AG04450 (cell line): ENCODE results near the gene ATP4A. TPM values are rescaled to one million over a fixed set of nuclear protein-coding genes. Genes with fewer than 3 reads are reported as not detected.

Experiments
- CTCF ChIA-PET: fragments of 300-600, 350-600 bp; formaldehyde crosslinking; extraction: SDS; loops from one replicate; lab custom pipeline; 2022; ENCODE audit warnings: antibody characterized with exemption, inconsistent platforms; lab: Charles Lee
- POLR2A ChIA-PET: fragments of 350-600 bp; formaldehyde crosslinking; extraction: SDS; loops from one replicate; lab custom pipeline; 2021; ENCODE audit warnings: antibody characterized with exemption, inconsistent platforms; lab: Yijun Ruan, JAX
- DNase-seq: peaks from one replicate; pipeline ENCODE4 v3.0.0-alpha.2; 2011; ENCODE audit warnings: low read depth, low spot score
- H3K27ac ChIP-seq: one replicate; pipeline ENCODE4 v1.5.1; 2012; ENCODE audit warnings: low read depth, low read length, control low read depth
- H3K27me3 ChIP-seq: one replicate; pipeline ENCODE4 v1.6.0; 2012; ENCODE audit warnings: low read length; ENCODE audit not compliant: control insufficient read depth, insufficient read depth
- H3K4me3 ChIP-seq: 2 replicates; pipeline ENCODE4 v1.5.1; 2011; ENCODE audit warnings: mild to moderate bottlenecking, low read depth, low read length, control low read depth
- H3K9me3 ChIP-seq: 2 replicates; pipeline ENCODE4 v1.5.1; 2012; ENCODE audit warnings: low read length; ENCODE audit not compliant: control insufficient read depth, insufficient read depth
- CTCF ChIP-seq: IDR thresholded peaks from 2 replicates; pipeline ENCODE4 v1.5.1; 2011; ENCODE audit warnings: low read depth, low read length, control low read depth, inconsistent platforms
- polyA plus RNA-seq: library from polyadenylated mRNA; depleted of rRNA; stranded (reverse); fragments of >200 nt; gene quantifications from 2 replicates; pipeline ENCODE4 v1.2.3, GENCODE V29; 2011

ATP4A gene
- polyA plus RNA-seq, 1 experiment: not detected

GRCh38 chr19:35551091-35551810 is 12.2 kb downstream of the ATP4A start:
- H3K4me3 ChIP-seq: no peak overlapping the region
- POLR2A ChIA-PET: no interaction called here
- H3K27ac ChIP-seq: no peak overlapping the region
- CTCF ChIA-PET: no interaction called here
- H3K27me3 ChIP-seq: peaks cover 4% of the 10 kb centered on the region
- DNase-seq: no peak
- H3K9me3 ChIP-seq: no peaks in the 10 kb centered on the region
- no peak for TF ChIP-seq CTCF

- ChIA-PET CTCF (interaction anchor here (0.6 to 1.5 kb wide), 7 partner anchors 13 to 198 kb away, joined by 3 to 6 read pairs (median 3); partner anchors contain the start of genes ATP4A and LIN37), POLR2A (no interaction called here)
- Histone ChIP-seq H3K27me3 (peaks cover 1% of the 10 kb centered on the region), H3K27ac (no peak overlapping the region), H3K4me3 (no peak overlapping the region), H3K9me3 (peaks cover 2% of the 10 kb centered on the region; the same call in 1 of the 2 replicates)
- no peak for DNase-seq
- no peak for TF ChIP-seq CTCF
Measured at GRCh38 chr19:35549879-35550523, 13.5 kb downstream of the ATP4A start.

DNA sequence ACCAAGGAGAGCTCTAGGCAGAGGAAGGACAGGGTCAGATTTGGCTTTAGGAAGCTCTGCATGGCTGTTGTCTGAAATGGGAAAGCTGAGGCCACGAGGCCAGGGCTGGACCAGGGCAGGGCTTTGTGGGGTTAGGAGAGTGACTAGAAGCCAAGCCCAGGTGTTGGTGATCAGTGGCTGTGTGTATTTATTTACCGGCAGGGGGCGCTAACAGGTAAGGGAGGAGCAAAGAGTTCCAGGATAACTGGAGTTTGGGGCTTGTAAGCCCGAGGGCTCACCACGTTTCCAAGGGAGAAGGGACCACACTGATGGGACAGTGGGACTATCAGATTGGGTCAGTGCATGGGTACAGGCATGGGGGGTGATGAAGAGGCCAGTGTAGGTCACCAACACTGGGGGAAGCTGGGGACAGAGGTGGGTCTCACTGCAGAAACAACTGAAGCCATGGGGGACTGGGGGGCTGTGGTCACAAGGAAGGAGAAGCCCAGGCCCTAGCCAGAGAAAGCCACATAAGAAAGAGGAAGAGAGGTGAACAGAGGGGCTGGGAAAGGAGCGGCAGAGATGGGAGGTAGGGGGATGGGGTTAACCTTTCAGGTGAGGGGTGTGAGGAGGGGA is 14.2 kb downstream of the ATP4A start:
- DNase-seq: no peak
- TF ChIP-seq CTCF: peak; percentile 76
- peaks cover 3% of the 10 kb centered on the region; the same call in 1 of the 2 replicates for H3K9me3 ChIP-seq
- no peak overlapping the region for H3K27ac ChIP-seq
- H3K27me3 ChIP-seq: no peaks in the 10 kb centered on the region
- no peak overlapping the region for H3K4me3 ChIP-seq
- ChIA-PET CTCF (interaction anchor here (0.5 to 1.6 kb wide), 14 partner anchors 9 to 1061 kb away, joined by 3 to 8 read pairs (median 4); partner anchors contain the start of gene ATP4A), POLR2A (no interaction called here)

GRCh38 chr19:35546532-35546931 is 16.9 kb downstream of the ATP4A start:
- no peak for TF ChIP-seq CTCF
- H3K9me3 ChIP-seq: peaks cover 3% of the 10 kb centered on the region; the same call in 1 of the 2 replicates
- no peak overlapping the region for H3K27ac ChIP-seq
- no peak for DNase-seq
- H3K27me3 ChIP-seq: no peaks in the 10 kb centered on the region
- H3K4me3 ChIP-seq: peak overlapping the region; percentile 88
- POLR2A ChIA-PET: interaction anchor here (0.6 kb wide), 1 partner anchor 166 kb away, joined by 3 read pairs; no protein-coding TSS in a partner anchor
- CTCF ChIA-PET: interaction anchor here (2.0 kb wide), 1 partner anchor 10 kb away, joined by 4 read pairs; no protein-coding TSS in a partner anchor
